GM12874 (cell line): ENCODE data around the gene MYO5A.

ENCODE experiments used
- TF ChIP-seq, protein P1 (sequence below): IDR thresholded peaks from 2 replicates; pipeline ENCODE4 v1.5.1; 2011; ENCODE audit warnings: low read depth, mild to moderate bottlenecking, control low read depth, low read length, moderate library complexity; ENCODE audit not compliant: insufficient read depth

The MYO5A gene

DNA sequence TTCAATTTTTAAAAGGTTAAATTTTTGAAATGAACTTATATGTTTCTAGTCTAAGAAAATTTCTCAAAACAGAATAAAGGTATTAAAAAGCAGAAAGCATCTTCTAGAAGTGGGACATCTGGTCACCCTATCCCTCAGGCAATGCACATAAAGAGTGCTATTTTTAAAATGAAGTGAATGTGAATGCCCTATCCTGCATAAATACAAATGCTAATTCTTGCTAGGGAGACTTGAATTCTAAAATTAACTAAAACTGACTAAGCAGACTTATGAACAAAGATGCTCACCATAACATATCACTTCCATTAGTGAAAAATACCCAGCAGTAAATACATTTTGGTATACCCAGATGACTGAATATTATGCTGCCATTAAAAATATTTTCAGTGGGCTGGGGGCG, 11.7 kb downstream of the MYO5A start:
- TF ChIP-seq, protein P1, sequence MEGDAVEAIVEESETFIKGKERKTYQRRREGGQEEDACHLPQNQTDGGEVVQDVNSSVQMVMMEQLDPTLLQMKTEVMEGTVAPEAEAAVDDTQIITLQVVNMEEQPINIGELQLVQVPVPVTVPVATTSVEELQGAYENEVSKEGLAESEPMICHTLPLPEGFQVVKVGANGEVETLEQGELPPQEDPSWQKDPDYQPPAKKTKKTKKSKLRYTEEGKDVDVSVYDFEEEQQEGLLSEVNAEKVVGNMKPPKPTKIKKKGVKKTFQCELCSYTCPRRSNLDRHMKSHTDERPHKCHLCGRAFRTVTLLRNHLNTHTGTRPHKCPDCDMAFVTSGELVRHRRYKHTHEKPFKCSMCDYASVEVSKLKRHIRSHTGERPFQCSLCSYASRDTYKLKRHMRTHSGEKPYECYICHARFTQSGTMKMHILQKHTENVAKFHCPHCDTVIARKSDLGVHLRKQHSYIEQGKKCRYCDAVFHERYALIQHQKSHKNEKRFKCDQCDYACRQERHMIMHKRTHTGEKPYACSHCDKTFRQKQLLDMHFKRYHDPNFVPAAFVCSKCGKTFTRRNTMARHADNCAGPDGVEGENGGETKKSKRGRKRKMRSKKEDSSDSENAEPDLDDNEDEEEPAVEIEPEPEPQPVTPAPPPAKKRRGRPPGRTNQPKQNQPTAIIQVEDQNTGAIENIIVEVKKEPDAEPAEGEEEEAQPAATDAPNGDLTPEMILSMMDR: no peak

DNA sequence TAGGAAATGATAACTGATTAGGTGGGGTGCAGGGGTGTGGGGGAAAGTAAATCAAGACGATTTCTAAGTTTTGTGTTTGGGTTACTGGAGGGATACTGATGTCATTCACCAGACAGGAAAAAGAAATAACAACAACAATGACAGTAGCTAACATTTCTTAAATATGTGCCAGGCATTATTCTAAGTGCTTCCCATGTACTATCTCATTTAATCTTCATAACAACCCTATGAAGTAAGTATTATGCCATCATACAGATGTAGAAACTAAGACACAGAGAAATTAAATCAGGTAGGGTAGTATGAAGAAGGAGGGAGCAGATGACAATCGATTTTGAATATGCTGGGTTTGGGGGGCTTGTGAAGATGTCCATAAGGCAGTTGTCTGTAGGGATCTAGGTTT, 13.3 kb downstream of the MYO5A start:
- TF ChIP-seq, protein P1: no peak

DNA sequence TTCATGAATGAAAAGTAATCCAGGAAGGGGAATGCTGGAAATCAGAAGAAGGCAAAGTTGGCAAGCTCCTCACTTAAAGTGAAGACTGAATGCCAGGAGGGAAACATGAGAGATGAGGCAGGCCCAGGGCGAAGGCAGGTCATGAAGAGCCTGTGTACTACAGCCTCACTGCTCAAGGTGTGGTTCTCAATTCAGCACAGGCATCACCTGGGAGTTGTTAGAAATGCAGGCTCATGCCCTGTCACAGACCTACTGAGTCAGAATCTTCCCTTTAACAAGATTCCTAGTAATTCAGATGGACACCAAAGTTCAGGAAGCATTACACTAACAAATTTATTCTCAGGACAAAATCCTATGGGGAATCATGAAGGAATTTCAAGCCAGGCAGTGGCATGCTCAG, 14.2 kb downstream of the MYO5A start:
- TF ChIP-seq, protein P1: no peak

DNA sequence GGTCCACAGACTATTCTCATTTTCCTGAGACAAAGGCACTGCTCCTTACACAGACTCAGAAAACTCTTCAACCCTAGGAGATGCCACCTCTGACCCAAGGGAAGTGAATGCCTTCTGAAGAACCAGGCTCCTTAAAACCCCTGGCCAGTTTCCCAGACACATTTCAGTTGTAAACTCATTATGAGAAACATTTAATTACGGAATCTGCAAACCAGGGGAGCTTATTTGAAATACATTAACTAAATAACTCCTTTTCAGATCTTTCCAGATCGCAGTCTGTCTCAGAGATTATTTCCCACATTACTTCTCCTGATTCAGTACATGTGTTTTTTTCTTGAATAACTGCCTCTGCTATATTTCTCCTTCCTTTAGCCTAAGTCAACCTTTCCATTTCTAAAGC, 17.6 kb downstream of the MYO5A start:
- TF ChIP-seq, protein P1: no peak

DNA sequence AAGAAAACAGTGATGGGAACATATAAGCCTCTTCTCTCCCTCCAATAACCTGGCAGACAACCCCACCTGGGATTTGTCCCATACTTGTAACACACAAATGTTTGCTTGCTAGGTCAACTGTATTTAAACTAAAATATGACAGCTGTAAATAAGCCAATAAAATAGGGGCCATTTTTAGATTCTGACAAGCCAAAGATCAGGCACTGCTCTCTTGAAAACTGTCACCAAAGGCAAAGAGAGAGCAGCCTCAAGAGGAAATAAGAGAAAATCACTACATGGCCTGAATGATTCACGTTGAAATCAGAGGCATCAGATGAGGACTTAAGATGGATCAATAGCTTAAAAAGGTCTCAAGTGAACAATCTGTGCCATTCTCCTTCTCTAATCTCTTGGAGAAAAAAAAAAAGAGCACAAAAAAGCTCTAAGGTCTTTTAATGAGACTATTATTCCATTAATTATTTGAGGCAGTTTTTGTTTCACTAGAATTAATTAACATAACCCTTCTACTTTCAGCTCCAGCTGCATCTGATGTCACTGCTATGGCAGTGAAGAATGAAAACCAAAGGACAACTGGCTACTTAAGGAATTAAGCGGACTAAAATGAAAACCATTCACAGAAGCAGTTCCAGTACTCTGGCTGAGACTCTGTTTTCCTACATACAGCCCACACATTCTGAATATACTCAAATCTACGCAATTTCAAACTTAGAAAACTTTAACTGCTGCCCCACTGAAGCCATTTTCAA, 19.0 kb downstream of the MYO5A start:
- TF ChIP-seq, protein P1: no peak

DNA sequence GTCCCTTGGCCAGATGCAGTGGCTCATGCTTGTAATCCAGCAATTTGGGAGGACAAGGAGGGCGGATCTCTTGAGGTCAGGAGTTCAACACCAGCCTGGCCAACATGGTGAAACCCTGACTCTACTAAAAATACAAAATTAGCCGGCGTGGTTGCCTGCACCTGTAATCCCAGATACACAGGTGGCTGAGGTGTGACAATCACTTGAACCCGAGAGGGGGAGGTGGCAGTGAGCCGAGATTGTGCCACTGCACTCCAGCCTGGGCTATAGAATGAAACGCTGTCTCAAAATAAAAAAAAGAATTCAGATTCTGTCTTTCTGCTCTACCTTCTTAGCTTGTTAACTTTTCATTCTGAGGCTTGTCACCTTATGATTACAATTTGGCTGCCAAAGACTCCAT, 22.1 kb downstream of the MYO5A start:
- TF ChIP-seq, protein P1: no peak

DNA sequence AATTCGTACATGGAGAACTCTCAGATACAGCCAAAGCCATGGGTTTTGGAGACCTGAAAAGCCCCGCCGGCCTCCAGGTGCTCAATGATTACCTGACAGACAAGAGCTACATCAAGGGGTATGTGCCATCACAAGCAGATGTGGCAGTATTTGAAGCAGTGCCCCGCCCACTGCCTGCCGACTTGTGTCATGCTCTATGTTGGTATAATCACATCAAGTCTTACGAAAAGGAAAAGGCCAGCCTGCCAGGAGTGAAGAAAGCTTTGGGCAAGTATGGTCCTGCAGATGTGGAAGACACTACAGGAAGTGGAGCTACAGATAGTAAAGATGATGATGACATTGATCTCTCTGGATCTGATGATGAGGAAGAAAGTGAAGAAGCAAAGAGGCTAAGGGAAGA, 23.5 kb downstream of the MYO5A start:
- TF ChIP-seq, protein P1: no peak
